Gastroesophageal sphincter (tissue), 4 donors: ENCODE data around the gene NEDD8. TPM values are rescaled to one million over a fixed set of nuclear protein-coding genes. Genes with fewer than 3 reads are reported as not detected.

Experiments
- ATAC-seq: fragments of 150-250 bp; one replicate; pipeline ENCODE4 v1.9.1; 2016; ENCODE audit warnings: mild to moderate bottlenecking, moderate library complexity
- H3K27ac ChIP-seq, 4 donors: fragments of 200-600 bp; sonication (generic) in 3 of 4; 1 replicate in 3 of 4; 2 replicates in 1 of 4; pipeline ENCODE4 v1.5.1; 2016 to 2019
- H3K27me3 ChIP-seq: fragments of 200-600 bp; sonication (generic); one replicate; pipeline ENCODE4 v1.5.1; 2019
- H3K36me3 ChIP-seq, 2 donors: fragments of 200-600 bp; sonication (generic); one replicate each; pipeline ENCODE4 v1.5.1; 2019; ENCODE audit warnings: control low read depth in 1 of 2
- H3K4me1 ChIP-seq, 3 donors: fragments of 200-600 bp; sonication (generic); 1 replicate in 2 of 3; 2 replicates in 1 of 3; pipeline ENCODE4 v1.5.1; 2016 to 2019; ENCODE audit warnings: control low read depth in 2 of 3
- H3K4me3 ChIP-seq, 2 donors: fragments of 200-600 bp; sonication (generic); one replicate each; pipeline ENCODE4 v1.5.1; 2019; ENCODE audit warnings: mild to moderate bottlenecking in 1 of 2, moderate library complexity in 1 of 2
- H3K9me3 ChIP-seq, 3 donors: fragments of 200-600 bp; sonication (generic); one replicate each; pipeline ENCODE4 v1.5.1; 2017 to 2019; ENCODE audit warnings: control low read depth in 2 of 3
- CTCF ChIP-seq, 4 experiments: fragments of 200-600 bp in 2 of 4; fragments of 450-650 bp in 2 of 4; sonication (generic) in 1 of 4; IDR thresholded peaks; one replicate each; pipeline ENCODE4 v1.5.1; 2017 to 2019; ENCODE audit warnings: antibody characterized with exemption in 4 of 4, mild to moderate bottlenecking in 2 of 4, moderate library complexity in 2 of 4
- EP300 ChIP-seq: sonication (generic); formaldehyde crosslinking; IDR thresholded peaks from one replicate; pipeline ENCODE4 v1.6.1; 2017; ENCODE audit warnings: antibody characterized with exemption, mild to moderate bottlenecking
- POLR2A ChIP-seq, 2 donors: fragments of 450-650 bp; IDR thresholded peaks; one replicate each; pipeline ENCODE4 v1.6.1; 2017; ENCODE audit warnings: antibody characterized with exemption in 2 of 2, mild to moderate bottlenecking in 2 of 2, moderate library complexity in 1 of 2
- POLR2AphosphoS5 ChIP-seq: sonication (generic); formaldehyde crosslinking; IDR thresholded peaks from one replicate; pipeline ENCODE4 v1.6.1; 2017; ENCODE audit warnings: antibody characterized with exemption
- WGBS, 2 donors: methylation state at CpG; one replicate each; pipeline ENCODE4 v1.1.5; 2018; ENCODE audit warnings: low coverage in 1 of 2; 5-methylcytosine and 5-hydroxymethylcytosine counted together
- total RNA-seq, 4 donors: library from RNA; depleted of rRNA; stranded (reverse); fragments of >200 nt; gene quantifications; one replicate each; pipeline ENCODE4 v1.1.0, GENCODE V29; 2016

NEDD8 gene
- total RNA-seq, 4 donors from 2014 or later, result 136 to 193 (median 168) TPM

DNA sequence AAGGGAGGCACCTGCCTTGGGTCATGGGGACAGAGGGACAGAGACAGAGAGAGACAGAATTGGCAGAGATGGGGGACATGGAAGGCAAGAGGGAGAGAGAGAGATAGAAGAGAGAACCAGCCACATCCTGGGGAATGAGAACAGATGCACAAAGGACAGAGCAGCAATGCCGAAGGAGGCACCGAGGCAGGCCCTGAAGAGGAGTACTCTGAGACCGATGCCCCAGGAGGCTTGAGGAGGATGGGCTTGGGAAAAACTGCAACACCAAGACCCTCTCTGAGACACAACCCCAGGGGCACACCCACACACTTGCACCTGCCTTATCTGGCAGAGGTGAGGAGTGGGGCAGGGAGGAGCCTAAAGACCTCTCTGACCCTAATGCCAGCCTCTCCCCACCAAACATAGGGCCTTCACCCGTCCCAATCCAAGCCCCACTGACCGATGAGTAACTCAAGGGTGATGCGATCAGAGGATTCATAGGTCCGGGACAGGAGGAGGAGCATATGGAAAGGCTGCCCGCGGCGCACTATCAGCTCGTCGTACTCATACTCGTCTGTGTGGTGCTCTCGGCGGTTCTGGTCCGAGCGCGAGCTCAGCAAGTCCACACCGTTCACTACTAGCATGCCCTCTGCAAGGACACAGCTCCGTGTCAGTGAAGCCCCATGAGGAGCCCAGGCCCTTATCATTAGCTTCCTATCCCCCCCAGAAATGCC, 29.2 kb upstream of the NEDD8 start:
- TF ChIP-seq POLR2AphosphoS5 (no peak), POLR2A (IDR thresholded peaks at IDR 0.05) (no peak), EP300 (no peak), CTCF (IDR thresholded peaks at IDR 0.05) (no peak)
- H3K27ac ChIP-seq, result no peak overlapping the region
- H3K4me1 ChIP-seq, result peaks cover 0 to 9% (median 0%) of the 10 kb centered on the region in 3 donors
- no peaks in the 10 kb centered on the region for H3K27me3 ChIP-seq
- ATAC-seq, result no peak
- H3K36me3 ChIP-seq, result peaks cover 0 to 23% of the 10 kb centered on the region in 2 donors
- WGBS, 2 donors, result 84 to 100% methylated on average over 3 to 7 of the region's 20 CpGs
- no peak overlapping the region for H3K4me3 ChIP-seq
- H3K9me3 ChIP-seq, result no peaks in the 10 kb centered on the region

DNA sequence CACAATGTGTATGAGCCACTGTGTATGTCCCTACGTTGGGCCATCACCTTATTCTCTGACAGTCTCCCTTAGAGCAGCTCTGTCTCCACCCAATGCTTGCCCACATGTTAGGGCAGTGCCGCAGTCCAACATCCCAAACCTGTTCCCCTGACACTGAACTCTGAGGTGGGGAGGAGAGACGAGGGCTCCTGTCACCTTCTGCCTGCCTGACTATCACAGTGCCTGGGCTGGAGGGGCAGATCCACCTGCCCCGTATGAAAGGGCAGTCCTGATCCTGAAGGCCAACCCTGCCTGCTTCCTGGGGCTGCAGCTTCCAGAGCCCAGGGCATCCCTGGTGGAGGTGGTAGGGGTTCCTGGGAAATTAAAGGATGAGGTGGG, 28.6 kb upstream of the NEDD8 start:
- H3K4me1 ChIP-seq, result peaks cover 0 to 9% (median 0%) of the 10 kb centered on the region in 3 donors
- 92% methylated on average over 2 of the region's 4 CpGs; no CpG with 5 or more reads in 1 of the 2 donors for whole genome bisulfite sequencing, 2 donors
- no peak for ATAC-seq
- no peak overlapping the region for H3K4me3 ChIP-seq
- H3K27me3 ChIP-seq, result no peaks in the 10 kb centered on the region
- H3K9me3 ChIP-seq, result no peaks in the 10 kb centered on the region
- peaks cover 0 to 17% of the 10 kb centered on the region in 2 donors for H3K36me3 ChIP-seq
- H3K27ac ChIP-seq, result no peak overlapping the region
- TF ChIP-seq EP300 (no peak), POLR2AphosphoS5 (no peak), POLR2A (IDR thresholded peaks at IDR 0.05) (no peak), CTCF (IDR thresholded peaks at IDR 0.05) (no peak)

GRCh38 chr14:24260026-24260779, 28.0 kb upstream of the NEDD8 start:
- Histone ChIP-seq H3K9me3 (no peaks in the 10 kb centered on the region), H3K36me3 (peaks cover 0 to 11% of the 10 kb centered on the region in 2 donors), H3K4me3 (no peak overlapping the region), H3K27me3 (no peaks in the 10 kb centered on the region), H3K4me1 (peaks cover 0 to 9% (median 0%) of the 10 kb centered on the region in 3 donors), H3K27ac (no peak overlapping the region)
- WGBS, 2 donors, result 80 to 88% methylated on average over 1 to 7 of the region's 16 CpGs
- TF ChIP-seq POLR2A (IDR thresholded peaks at IDR 0.05) (no peak), EP300 (no peak)
- ATAC-seq, result no peak

DNA sequence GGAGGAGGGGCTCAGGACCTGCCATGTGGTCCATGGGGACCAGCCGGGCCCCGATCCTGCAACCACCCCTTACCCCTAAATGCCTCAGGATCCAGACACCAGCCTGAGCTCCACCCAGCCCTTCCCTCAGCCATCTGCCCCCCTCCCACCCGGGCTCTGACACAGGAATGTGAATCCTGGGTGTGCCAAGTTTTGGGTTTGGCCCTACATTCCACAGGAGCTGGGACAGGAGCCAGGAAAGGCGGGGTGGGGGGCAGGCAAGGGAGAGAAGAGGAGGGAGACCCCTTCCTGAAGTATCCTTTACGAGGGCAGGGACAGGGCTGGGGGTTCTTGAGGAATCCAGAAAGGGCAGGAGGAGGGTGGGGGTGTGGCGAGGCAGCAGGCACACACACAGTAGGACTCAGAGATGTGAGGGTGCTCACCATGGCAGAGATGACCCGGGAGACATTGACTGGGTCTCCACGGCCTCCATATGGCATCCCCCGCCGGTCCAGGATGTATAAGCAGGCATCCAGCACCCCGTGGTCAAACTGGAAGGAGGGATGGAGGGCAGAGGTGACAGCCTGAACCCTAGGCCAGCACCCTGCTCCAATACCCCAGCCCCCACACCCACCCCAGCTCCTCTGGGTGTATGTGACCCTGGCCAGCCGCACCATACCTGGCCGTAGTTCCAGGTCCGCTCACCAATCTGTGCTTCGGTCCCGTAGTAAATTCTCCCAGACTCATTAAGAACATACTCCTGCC, 27.3 kb upstream of the NEDD8 start:
- TF ChIP-seq POLR2A (IDR thresholded peaks at IDR 0.05) (no peak), EP300 (no peak)
- 90% methylated on average over 6 of the region's 16 CpGs; no CpG with 5 or more reads in 1 of the 2 donors for WGBS, 2 donors
- no peaks in the 10 kb centered on the region for H3K9me3 ChIP-seq
- no peak for ATAC-seq
- peaks cover 0 to 9% (median 0%) of the 10 kb centered on the region in 3 donors for H3K4me1 ChIP-seq
- H3K27ac ChIP-seq, result no peak overlapping the region
- H3K4me3 ChIP-seq, result no peak overlapping the region
- no peaks in the 10 kb centered on the region for H3K27me3 ChIP-seq
- H3K36me3 ChIP-seq, result peaks cover 0 to 9% of the 10 kb centered on the region in 2 donors

DNA sequence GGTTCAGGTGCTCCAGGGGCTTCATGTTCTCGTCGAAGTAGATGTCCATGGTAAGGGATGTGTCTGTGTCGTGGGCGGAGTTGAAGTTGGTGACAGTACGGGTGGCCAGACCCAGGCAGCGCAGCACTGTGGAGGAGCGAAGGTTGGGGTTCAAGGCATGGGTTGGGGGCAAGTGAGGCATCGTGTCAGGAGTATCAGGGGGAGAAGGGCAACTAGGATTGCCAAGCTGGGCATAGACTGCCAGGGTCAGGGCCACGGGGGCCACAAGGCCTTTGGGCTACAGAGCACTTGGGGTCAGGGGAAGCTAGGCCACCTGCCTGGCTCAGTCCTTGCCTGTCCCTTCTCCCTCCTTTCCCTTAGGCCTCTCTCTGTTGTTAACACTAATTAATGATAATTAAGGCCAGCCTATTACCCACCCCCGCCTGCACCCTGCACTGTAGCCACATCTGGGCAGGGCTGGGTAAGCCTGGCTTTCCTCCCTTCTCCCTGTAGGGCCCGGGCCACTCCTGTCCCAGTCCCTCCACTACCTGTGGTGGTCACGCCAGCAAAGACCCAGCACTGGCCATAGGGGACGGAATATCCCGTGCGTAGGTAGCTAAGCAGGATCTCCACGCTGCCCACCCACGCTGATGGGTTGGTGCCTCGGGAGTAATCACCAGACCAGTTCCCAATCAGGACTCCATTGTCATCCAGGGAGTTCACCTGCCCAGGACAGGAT, 26.5 kb upstream of the NEDD8 start:
- peaks cover 0 to 9% (median 0%) of the 10 kb centered on the region in 3 donors for H3K4me1 ChIP-seq
- H3K36me3 ChIP-seq, result peaks cover 0 to 13% of the 10 kb centered on the region in 2 donors
- H3K27me3 ChIP-seq, result no peaks in the 10 kb centered on the region
- no peak for ATAC-seq
- no peak overlapping the region for H3K4me3 ChIP-seq
- 86 to 91% methylated on average over 3 to 9 of the region's 18 CpGs for WGBS, 2 donors
- TF ChIP-seq CTCF (IDR thresholded peaks at IDR 0.05) (no peak), POLR2AphosphoS5 (no peak), EP300 (no peak), POLR2A (IDR thresholded peaks at IDR 0.05) (no peak)
- no peaks in the 10 kb centered on the region for H3K9me3 ChIP-seq
- no peak overlapping the region for H3K27ac ChIP-seq
